HG03064 (cell line): ENCODE results near the gene MMP10.

Experiments used
- ATAC-seq: cut with Tn5 transposase; IDR thresholded peaks from one replicate; pipeline ENCODE4 v1.9.1; 2021; ENCODE audit warnings: low read depth; ENCODE audit not compliant: unreplicated experiment

The MMP10 gene

GRCh38 chr11:102780491-102780918 is at the start of gene MMP10:
Gene MMP10 (minus strand): TSS chr11:102780628. CDS start chr11:102780591, 37 bp downstream.
- ATAC-seq = no peak

- no peak for ATAC-seq
Observed at GRCh38 chr11:102829316-102830000, 49.0 kb upstream of the MMP10 start.

- ATAC-seq = no peak
Observed at GRCh38 chr11:102824556-102824955, 44.1 kb upstream of the MMP10 start.

- ATAC-seq = no peak
Observed at GRCh38 chr11:102819491-102819890, 39.1 kb upstream of the MMP10 start.

- no peak for ATAC-seq
Observed at GRCh38 chr11:102813484-102813883, 33.1 kb upstream of the MMP10 start.

- ATAC-seq = no peak
Observed at GRCh38 chr11:102812188-102812587, 31.8 kb upstream of the MMP10 start.

GRCh38 chr11:102810950-102811660 is 30.7 kb upstream of the MMP10 start:
- ATAC-seq = no peak

GRCh38 chr11:102809971-102810370 is 29.5 kb upstream of the MMP10 start:
- no peak for ATAC-seq

- ATAC-seq = no peak
Observed at GRCh38 chr11:102807921-102808320, 27.5 kb upstream of the MMP10 start.

- no peak for ATAC-seq
Observed at GRCh38 chr11:102806296-102806695, 25.9 kb upstream of the MMP10 start.

GRCh38 chr11:102802341-102802740 is 21.9 kb upstream of the MMP10 start:
- no peak for ATAC-seq

- no peak for ATAC-seq
Observed at GRCh38 chr11:102800767-102801166, 20.3 kb upstream of the MMP10 start.

GRCh38 chr11:102799681-102800340 is 19.4 kb upstream of the MMP10 start:
- no peak for ATAC-seq

GRCh38 chr11:102798012-102798746 is 17.8 kb upstream of the MMP10 start, which contains the start of gene MMP1:
Gene MMP1 (minus strand): TSS chr11:102798160. CDS start chr11:102798092, 68 bp downstream.
- ATAC-seq = no peak

GRCh38 chr11:102794382-102794781 is 14.0 kb upstream of the MMP10 start:
- no peak for ATAC-seq

- ATAC-seq = no peak
Observed at GRCh38 chr11:102793677-102794290, 13.4 kb upstream of the MMP10 start.

GRCh38 chr11:102792604-102793003 is 12.2 kb upstream of the MMP10 start:
- no peak for ATAC-seq

GRCh38 chr11:102791271-102792036 is 11.0 kb upstream of the MMP10 start:
- no peak for ATAC-seq

- ATAC-seq = no peak
Observed at GRCh38 chr11:102788334-102788995, 8.0 kb upstream of the MMP10 start.
